Left renal cortex interstitium (tissue), 4 donors: Measurements from ENCODE around the gene MYLK2. TPM values are rescaled to one million over a fixed set of nuclear protein-coding genes. Genes with fewer than 3 reads are reported as not detected.
"Not testable (repeated sequence)": the region's sequence is repeated elsewhere in the genome, so short reads cannot be mapped to it uniquely, and the experiment has no call there.

Source experiments
- DNase-seq, 4 donors: peaks; one replicate each; pipeline ENCODE4 v3.0.0-alpha.2; 2013; ENCODE audit warnings: low read depth in 4 of 4, low spot score in 2 of 4, missing footprints in 1 of 4
- polyA plus RNA-seq, 4 donors: library from polyadenylated mRNA; unstranded; fragments of 120-200 nt; gene quantifications; one replicate each; pipeline ENCODE4 v1.2.1, GENCODE V29; 2013; ENCODE audit not compliant: insufficient read length in 4 of 4

The MYLK2 gene
- polyA plus RNA-seq: under 1 TPM; 0.56 to 0.94 (median 0.82) TPM

- DNase-seq: no peak
These were observed at the start of gene MYLK2 for GRCh38 chr20:31819083-31819784. Gene MYLK2, plus strand, starts transcription at chr20:31819356. Its CDS starts 225 bp downstream, at chr20:31819581.

- DNase-seq: no peak
These were observed 49.5 kb upstream of the MYLK2 start for GRCh38 chr20:31769681-31770080.

- DNase-seq: no peak
These were observed 48.9 kb upstream of the MYLK2 start for GRCh38 chr20:31770243-31770642.

GRCh38 chr20:31774408-31774807 lies 44.7 kb upstream of the MYLK2 start:
- no peak for DNase-seq

GRCh38 chr20:31780839-31781238 lies 38.3 kb upstream of the MYLK2 start:
- DNase-seq: no peak

- DNase-seq: no peak
These were observed 37.2 kb upstream of the MYLK2 start for GRCh38 chr20:31781945-31782344.

GRCh38 chr20:31784354-31785044 lies 34.7 kb upstream of the MYLK2 start:
- DNase-seq: no peak

GRCh38 chr20:31785089-31785488 lies 34.1 kb upstream of the MYLK2 start:
- DNase-seq: no peak

- no peak for DNase-seq
These were observed 30.6 kb upstream of the MYLK2 start for GRCh38 chr20:31788578-31788977.

GRCh38 chr20:31790401-31790800 lies 28.8 kb upstream of the MYLK2 start:
- DNase-seq: no peak

- no peak for DNase-seq
These were observed 21.8 kb upstream of the MYLK2 start for GRCh38 chr20:31797364-31797763.

GRCh38 chr20:31801508-31801907 lies 17.6 kb upstream of the MYLK2 start:
- DNase-seq: no peak

GRCh38 chr20:31803552-31804291 lies 15.4 kb upstream of the MYLK2 start:
- no peak for DNase-seq

- no peak for DNase-seq
These were observed 12.4 kb upstream of the MYLK2 start for GRCh38 chr20:31806564-31807355.

GRCh38 chr20:31808481-31808880 lies 10.7 kb upstream of the MYLK2 start:
- DNase-seq: no peak

- no peak for DNase-seq
These were observed 9.5 kb upstream of the MYLK2 start for GRCh38 chr20:31809661-31810060.

GRCh38 chr20:31811198-31811597 lies 8.0 kb upstream of the MYLK2 start:
- no peak for DNase-seq

- no peak for DNase-seq
These were observed 7.1 kb upstream of the MYLK2 start for GRCh38 chr20:31811796-31812728.

GRCh38 chr20:31813611-31814010 lies 5.5 kb upstream of the MYLK2 start:
- no peak for DNase-seq

GRCh38 chr20:31814142-31814541 lies 5.0 kb upstream of the MYLK2 start:
- not testable (repeated sequence) for DNase-seq
